IMR-90 (cell line): ENCODE measurements around the gene FOXC2. TPM values are rescaled to one million over a fixed set of nuclear protein-coding genes. Genes with fewer than 3 reads are reported as not detected.

Source experiments
- ATAC-seq: fragments of 200-7000 bp; cut with Tn5 transposase; 2 replicates; pipeline ENCODE4 v1.9.1; 2020; ENCODE audit warnings: low read depth, mild to moderate bottlenecking, moderate library complexity
- BruUV-seq: library from RNA; stranded (reverse); fragments of 400-500 nt; replicated peaks from 2 replicates; lab custom pipeline; 2021; lab: Mats Ljungman, UMichigan
- CTCF ChIA-PET: fragments of 300-600 bp; formaldehyde crosslinking; extraction: SDS; loops from one replicate; lab custom pipeline; 2021; ENCODE audit warnings: antibody characterized with exemption; lab: Yijun Ruan, JAX
- POLR2A ChIA-PET: fragments of 300-600 bp; sonication (Branson Sonifier 250); formaldehyde crosslinking; loops from one replicate; lab custom pipeline; 2022; ENCODE audit warnings: antibody characterized with exemption; ENCODE audit not compliant: unreplicated experiment; lab: Charles Lee
- DNase-seq: peaks from one replicate; pipeline ENCODE4 v3.0.0; 2013
- H2AFZ ChIP-seq: replicated peaks from 2 replicates; pipeline ENCODE3; 2013; ENCODE audit warnings: low read length, mild to moderate bottlenecking; ENCODE audit not compliant: poor library complexity
- H2AK5ac ChIP-seq: 2 replicates; pipeline ENCODE4 v1.6.1; 2013; ENCODE audit warnings: low read depth, low read length, inconsistent platforms
- H2AK9ac ChIP-seq: replicated peaks from 2 replicates; pipeline ENCODE3; 2013; ENCODE audit warnings: mild to moderate bottlenecking, low read depth, low read length, moderate library complexity; ENCODE audit not compliant: poor library complexity
- H2BK120ac ChIP-seq: 2 replicates; pipeline ENCODE4 v1.6.1; 2013; ENCODE audit warnings: low read depth, low read length, inconsistent platforms
- H2BK15ac ChIP-seq: 3 replicates; pipeline ENCODE4 v1.6.1; 2013; ENCODE audit warnings: low read depth, low read length, inconsistent platforms
- H2BK20ac ChIP-seq: 2 replicates; pipeline ENCODE4 v1.6.1; 2013; ENCODE audit warnings: low read depth, mild to moderate bottlenecking, inconsistent platforms, low read length, moderate library complexity
- H2BK5ac ChIP-seq: 2 replicates; pipeline ENCODE4 v1.6.1; 2013; ENCODE audit warnings: mild to moderate bottlenecking, low read depth, low read length, inconsistent platforms; ENCODE audit not compliant: poor library complexity, severe bottlenecking
- H3K14ac ChIP-seq: replicated peaks from 2 replicates; pipeline ENCODE4 v1.6.1; 2013; ENCODE audit warnings: low read depth, low read length, inconsistent platforms
- H3K18ac ChIP-seq: 2 replicates; pipeline ENCODE4 v1.6.1; 2013; ENCODE audit warnings: low read depth, low read length, control low read depth
- H3K23ac ChIP-seq: 2 replicates; pipeline ENCODE4 v1.6.1; 2013; ENCODE audit warnings: low read depth, low read length, inconsistent platforms
- H3K27ac ChIP-seq: 2 replicates; pipeline ENCODE4 v1.5.1; 2013; ENCODE audit warnings: mild to moderate bottlenecking, control low read depth, low read length; ENCODE audit not compliant: insufficient read depth
- H3K27me3 ChIP-seq: 2 replicates; pipeline ENCODE4 v1.6.1; 2013; ENCODE audit warnings: low read length; ENCODE audit not compliant: control insufficient read depth, insufficient read depth
- H3K36me3 ChIP-seq: 2 replicates; pipeline ENCODE4 v1.6.1; 2013; ENCODE audit warnings: low read length, mixed read lengths; ENCODE audit not compliant: control insufficient read depth, insufficient read depth
- H3K4ac ChIP-seq: 2 replicates; pipeline ENCODE4 v1.6.1; 2013; ENCODE audit warnings: low read depth, low read length, inconsistent platforms
- H3K4me1 ChIP-seq: 2 replicates; pipeline ENCODE4 v1.6.1; 2013; ENCODE audit warnings: low read length, mixed read lengths; ENCODE audit not compliant: control insufficient read depth, insufficient read depth
- H3K4me2 ChIP-seq: 2 replicates; pipeline ENCODE4 v1.6.1; 2013; ENCODE audit warnings: low read depth, mild to moderate bottlenecking, control low read depth, low read length, moderate library complexity
- H3K4me3 ChIP-seq: 2 replicates; pipeline ENCODE4 v1.5.1; 2013; ENCODE audit warnings: low read depth, mild to moderate bottlenecking, control low read depth, low read length, moderate library complexity; ENCODE audit not compliant: insufficient read depth
- H3K56ac ChIP-seq: 2 replicates; pipeline ENCODE4 v1.6.1; 2013; ENCODE audit warnings: low read length, inconsistent platforms; ENCODE audit not compliant: insufficient read depth; ENCODE audit errors: extremely low read depth
- H3K79me1 ChIP-seq, 2 experiments: 2 replicates each; pipeline ENCODE4 v1.6.1; 2013; ENCODE audit warnings: low read length in 2 of 2, inconsistent platforms in 1 of 2, low read depth in 1 of 2
- H3K9ac ChIP-seq: 2 replicates; pipeline ENCODE4 v1.6.1; 2013; ENCODE audit warnings: low read depth, low read length, control low read depth
- H3K9me1 ChIP-seq: 2 replicates; pipeline ENCODE4 v1.6.1; 2013; ENCODE audit warnings: low read length, inconsistent platforms; ENCODE audit not compliant: insufficient read depth
- H3K9me3 ChIP-seq: 2 replicates; pipeline ENCODE4 v1.6.1; 2013; ENCODE audit warnings: low read length; ENCODE audit not compliant: control insufficient read depth, insufficient read depth
- H4K20me1 ChIP-seq: 2 replicates; pipeline ENCODE4 v1.6.1; 2013; ENCODE audit warnings: low read length, inconsistent platforms; ENCODE audit not compliant: insufficient read depth
- H4K5ac ChIP-seq: 2 replicates; pipeline ENCODE4 v1.6.1; 2013; ENCODE audit warnings: mild to moderate bottlenecking, low read depth, low read length, control low read depth
- H4K8ac ChIP-seq, 2 experiments: 2 replicates each; pipeline ENCODE4 v1.6.1; 2013; ENCODE audit warnings: low read depth in 2 of 2, low read length in 2 of 2, control low read depth in 1 of 2, inconsistent platforms in 1 of 2
- H4K91ac ChIP-seq: 2 replicates; pipeline ENCODE4 v1.6.1; 2013; ENCODE audit warnings: low read depth, low read length, inconsistent platforms; ENCODE audit not compliant: insufficient read depth
- CHD1 ChIP-seq: IDR thresholded peaks from 2 replicates; pipeline ENCODE4 v1.6.1; 2012; ENCODE audit warnings: low read depth, low read length, improper control_type of control experiment
- RCOR1 ChIP-seq: IDR thresholded peaks from 2 replicates; pipeline ENCODE4 v1.6.1; 2012; ENCODE audit warnings: mild to moderate bottlenecking, low read length, improper control_type of control experiment; ENCODE audit not compliant: insufficient replicate concordance
- SMC3 ChIP-seq: fragments of 150-350 bp; IDR thresholded peaks from 2 replicates; pipeline ENCODE4 v1.6.1; 2016; ENCODE audit warnings: low read depth, mild to moderate bottlenecking, antibody characterized with exemption, low read length, moderate library complexity
- USF2 ChIP-seq: fragments of 150-350 bp; IDR thresholded peaks from 2 replicates; pipeline ENCODE4 v1.6.1; 2017; ENCODE audit warnings: mild to moderate bottlenecking, antibody characterized with exemption, low read length, low read depth
- WGBS, 2 experiments: methylation state at CpG; one replicate each; pipeline versions ENCODE4 v1.1.5 to v1.1.7; 2013; ENCODE audit warnings: missing lambda C conversion rate in 2 of 2; ENCODE audit not compliant: insufficient read length in 1 of 2; ENCODE audit errors: extremely low coverage in 2 of 2; 5-methylcytosine and 5-hydroxymethylcytosine counted together
- dilution Hi-C: fragments of 300-500 bp; cut with HindIII; formaldehyde crosslinking; loops from one replicate; pipeline ENCODE4 v1.14.3; 2018; ENCODE audit warnings: low sequenced_read_pairs; ENCODE audit not compliant: unreplicated experiment
- in situ Hi-C: fragments of 300-500 bp; cut with MboI; formaldehyde crosslinking; loops from 3 replicates; pipeline ENCODE4 v1.14.3; 2019; ENCODE audit warnings: low sequenced_read_pairs, inconsistent platforms, mixed read lengths
- intact Hi-C: fragments of 100-400 bp; cut with micrococcal nuclease; formaldehyde crosslinking; loops from 2 replicates; pipeline ENCODE4 v1.10.0; 2022
- polyA plus RNA-seq, 3 experiments: library from polyadenylated mRNA; depleted of rRNA; stranded (reverse); fragments of >200 nt; gene quantifications; 2 replicates each; pipeline ENCODE4 v1.2.3, GENCODE V29; 2012; ENCODE audit warnings: low replicate concordance in 1 of 3
- total RNA-seq: library from RNA; depleted of rRNA; stranded (reverse); fragments of >200 nt; gene quantifications from 2 replicates; pipeline ENCODE4 v1.2.3, GENCODE V29; 2012

FOXC2 gene
- total and polyA plus RNA-seq, 2 of the 4 experiments (the other 2 are of a cell fraction), result 0.90 to 6.4 TPM

GRCh38 chr16:86605950-86606349 is 39.3 kb downstream of the FOXC2 start:
- Histone ChIP-seq H3K4me2 (no peak overlapping the region), H3K14ac (no peak overlapping the region; the same call in 1 of the 2 replicates), H3K56ac (no peak overlapping the region), H4K91ac (0 out of 2 replicates have a peak overlapping the region, but pooled peaks have one; percentile 23), H3K79me1 (peaks cover 0 to 23% of the 10 kb centered on the region in 2 experiments; a peak in 3 of 4 replicates), H3K4me3 (no peak overlapping the region), H3K9ac (no peak overlapping the region), H4K8ac (no peak overlapping the region; a peak in 1 of 4 replicates), H4K20me1 (peaks cover 4% of the 10 kb centered on the region), H3K23ac (no peak overlapping the region), H2AFZ (no peak overlapping the region), H2AK9ac (no peak overlapping the region), H3K4me1 (peaks cover 24% of the 10 kb centered on the region), H4K5ac (no peak overlapping the region), H3K9me1 (peaks cover 25% of the 10 kb centered on the region), H2BK120ac (peak overlapping the region; percentile 37; the same call in 1 of the 2 replicates), H3K27me3 (no peaks in the 10 kb centered on the region), H3K36me3 (no peaks in the 10 kb centered on the region), H3K4ac (no peak overlapping the region), H2BK5ac (no peak overlapping the region), H3K9me3 (0 out of 2 replicates have a peak, but pooled peaks cover 2% of the 10 kb centered on the region), H3K27ac (no peak overlapping the region), H3K18ac (no peak overlapping the region), H2AK5ac (no peak overlapping the region; the same call in 1 of the 2 replicates), H2BK15ac (no peak overlapping the region), H2BK20ac (peak overlapping the region; percentile 60; the same call in 1 of the 2 replicates)
- no peak for ATAC-seq
- WGBS, 2 experiments, result 100% methylated on average over 2 of the region's 3 CpGs; no CpG with 5 or more reads in 1 of the 2 experiments
- ChIA-PET POLR2A (no interaction called here), CTCF (no interaction called here)
- no peak for DNase-seq
- dilution Hi-C loops (no loop called here), in situ Hi-C loops (no loop called here), intact Hi-C loops (no loop called here)
- 0 out of 2 replicates have a peak, but pooled peaks have one; percentile 32 for TF ChIP-seq USF2
- TF ChIP-seq RCOR1, result no peak
- TF ChIP-seq SMC3, result no peak
- TF ChIP-seq CHD1, result no peak
- no TSS peak for BruUV-seq
